NCI-H748 treated with DMSO at 0.1 percent for 48 hours (cell line): ENCODE results near the gene CORO2A.
"Not testable (repeated sequence)": the region's sequence is repeated elsewhere in the genome, so short reads cannot be mapped to it uniquely, and the experiment has no call there.

Source experiments
- DNase-seq: peaks from one replicate; lab custom pipeline; 2025; lab: John Stamatoyannopoulos, UW

The CORO2A gene

GRCh38 chr9:98081477-98082219 lies 110.8 kb downstream of the CORO2A start:
- no peak for DNase-seq

- no peak for DNase-seq
Measured at GRCh38 chr9:98080780-98081179, 111.7 kb downstream of the CORO2A start.

DNA sequence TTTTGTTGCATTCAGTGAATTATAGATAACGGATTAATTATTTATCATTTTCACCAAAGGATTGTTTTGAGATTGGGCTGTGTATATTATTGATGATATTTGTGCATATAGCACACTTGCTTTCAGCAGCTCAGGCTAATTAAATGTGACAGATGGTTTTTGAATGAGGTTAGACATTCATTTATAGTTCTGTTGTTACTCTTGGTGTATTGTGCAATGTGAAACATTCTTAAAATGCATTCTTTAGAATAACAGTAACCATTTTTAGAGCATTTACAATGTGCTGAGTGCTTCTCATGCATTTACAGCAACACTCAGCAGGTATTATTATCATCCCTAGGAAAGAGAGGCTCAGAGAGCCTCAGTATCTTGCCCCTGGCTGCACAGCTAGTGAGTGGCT lies 112.1 kb downstream of the CORO2A start:
- no peak for DNase-seq

DNA sequence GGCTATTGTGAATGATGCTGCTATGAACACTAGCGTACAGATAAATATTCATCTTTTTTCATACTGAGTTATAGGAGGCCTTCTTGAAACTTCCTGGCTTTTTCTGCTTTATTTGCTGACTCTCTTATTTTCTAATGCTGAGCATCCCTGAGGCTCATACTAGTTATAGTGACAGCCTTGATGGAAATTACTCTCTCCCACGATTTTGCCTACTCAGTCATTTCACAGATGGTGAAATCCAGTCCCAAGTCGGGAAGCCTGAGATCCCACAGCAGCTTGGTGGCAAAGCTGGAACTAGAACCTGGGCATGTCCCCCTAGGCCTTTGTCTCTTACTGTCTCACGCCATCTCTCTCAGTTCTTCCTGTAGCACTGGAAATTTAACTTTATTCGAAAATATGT lies 113.5 kb downstream of the CORO2A start:
- no peak for DNase-seq

- not testable (repeated sequence) for DNase-seq
Measured at GRCh38 chr9:98076514-98076890, 115.9 kb downstream of the CORO2A start.

- no peak for DNase-seq
Measured at GRCh38 chr9:98075332-98075805, 117.1 kb downstream of the CORO2A start.

- peak; percentile 7 for DNase-seq
Measured at GRCh38 chr9:98074115-98074990, 118.1 kb downstream of the CORO2A start.

GRCh38 chr9:98071737-98072136 lies 120.7 kb downstream of the CORO2A start:
- no peak for DNase-seq
